ENCODE measurements around the gene DCTPP1. TPM values are rescaled to one million over a fixed set of nuclear protein-coding genes. Genes with fewer than 3 reads are reported as not detected.
A peak's percentile ranks its signal among the peaks of the same experiment; 100 is the strongest.

The DCTPP1 gene
- total and polyA plus RNA-seq, 2 of the 13 experiments (the other 11 are each of a cell fraction or from before 2014, with no cell fraction given), result 54.8 to 74.4 TPM

- TF ChIP-seq ZMAT3 (CRISPR knock-in tag; conservative IDR thresholded peaks at IDR 0.05) (no peak), HMGA1 (CRISPR knock-in tag; conservative IDR thresholded peaks at IDR 0.05) (no peak), PCBP1 (IDR thresholded peaks at IDR 0.05; ENCODE audit: borderline replicate concordance, low read depth, low read length) (no peak), ZFP82 (CRISPR knock-in tag; IDR thresholded peaks at IDR 0.05; ENCODE audit: borderline replicate concordance) (no peak), ZZZ3 (CRISPR knock-in tag; IDR thresholded peaks at IDR 0.05; ENCODE audit: borderline replicate concordance) (no peak), ZNF430 (CRISPR knock-in tag; IDR thresholded peaks at IDR 0.05) (no peak), FOSL2 (CRISPR knock-in tag; IDR thresholded peaks at IDR 0.05) (peak; percentile 56), HNRNPLL (IDR thresholded peaks at IDR 0.05; ENCODE audit: low read depth, low read length, poor library complexity, severe bottlenecking) (no peak), MTF1 (CRISPR knock-in tag; IDR thresholded peaks at IDR 0.05) (no peak), ZNF234 (CRISPR knock-in tag; conservative IDR thresholded peaks at IDR 0.05) (no peak), ZNF674 (CRISPR knock-in tag; IDR thresholded peaks at IDR 0.05; ENCODE audit: low read depth) (no peak), MXD4 (CRISPR knock-in tag; IDR thresholded peaks at IDR 0.05) (peak; percentile 81), NAIF1 (CRISPR knock-in tag; IDR thresholded peaks at IDR 0.05; ENCODE audit: borderline replicate concordance) (0 out of 2 replicates have a peak, but pooled peaks have one; percentile 40), ATF2 (CRISPR knock-in tag; IDR thresholded peaks at IDR 0.05) (peak; percentile 63; the same call in 1 of the 2 replicates), ZFP91 (CRISPR knock-in tag; IDR thresholded peaks at IDR 0.05; ENCODE audit: borderline replicate concordance) (peak; percentile 76; the same call in 1 of the 2 replicates), ELK4 (CRISPR knock-in tag; IDR thresholded peaks at IDR 0.05; ENCODE audit: borderline replicate concordance) (no peak), LBX2 (CRISPR knock-in tag; IDR thresholded peaks at IDR 0.05; ENCODE audit: borderline replicate concordance) (no peak), USF2 (IDR thresholded peaks at IDR 0.05; ENCODE audit: low read depth, low read length) (no peak), USF2 (CRISPR knock-in tag; IDR thresholded peaks at IDR 0.05; ENCODE audit: borderline replicate concordance) (no peak), CENPX (CRISPR knock-in tag; IDR thresholded peaks at IDR 0.05) (no peak), JUND (CRISPR knock-in tag; IDR thresholded peaks at IDR 0.05) (no peak), ATM (IDR thresholded peaks at IDR 0.05; ENCODE audit: borderline replicate concordance) (no peak), THAP11 (CRISPR knock-in tag; IDR thresholded peaks at IDR 0.05) (peak; percentile 71)
Measured at GRCh38 chr16:30409125-30410060, 20.4 kb downstream of the DCTPP1 start (continued).

All from HepG2 (cell line).